Glomerular visceral epithelial cell (primary cell): ENCODE results near the gene TXNRD2.
A peak's percentile ranks its signal among the peaks of the same experiment; 100 is the strongest.

Source experiments
- DNase-seq: peaks from one replicate; pipeline ENCODE4 v3.0.0-alpha.2; 2016; ENCODE audit errors: extremely low spot score

The TXNRD2 gene

GRCh38 chr22:19862619-19863246 lies 78.9 kb downstream of the TXNRD2 start:
- DNase-seq = no peak

- DNase-seq = no peak
These were observed 81.6 kb downstream of the TXNRD2 start for GRCh38 chr22:19859861-19860510.

DNA sequence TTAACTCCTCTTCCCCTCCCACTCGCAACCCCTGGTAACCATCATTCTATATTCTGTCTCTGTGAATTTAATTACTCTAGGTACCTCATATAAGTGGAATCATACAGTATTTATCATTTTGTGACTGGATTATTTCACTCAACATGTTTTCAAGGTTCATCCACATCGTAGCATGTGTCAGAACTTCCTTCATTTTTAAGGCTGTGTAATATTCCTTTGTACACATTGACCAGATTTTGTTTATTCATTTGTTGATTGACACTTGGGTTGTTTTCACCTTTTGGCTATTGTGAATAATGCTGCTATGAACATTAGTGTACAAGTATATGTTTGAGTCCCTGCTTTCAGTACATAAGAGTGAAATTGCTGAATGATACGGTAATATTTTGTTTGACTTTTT lies 84.2 kb downstream of the TXNRD2 start:
- DNase-seq = no peak

DNA sequence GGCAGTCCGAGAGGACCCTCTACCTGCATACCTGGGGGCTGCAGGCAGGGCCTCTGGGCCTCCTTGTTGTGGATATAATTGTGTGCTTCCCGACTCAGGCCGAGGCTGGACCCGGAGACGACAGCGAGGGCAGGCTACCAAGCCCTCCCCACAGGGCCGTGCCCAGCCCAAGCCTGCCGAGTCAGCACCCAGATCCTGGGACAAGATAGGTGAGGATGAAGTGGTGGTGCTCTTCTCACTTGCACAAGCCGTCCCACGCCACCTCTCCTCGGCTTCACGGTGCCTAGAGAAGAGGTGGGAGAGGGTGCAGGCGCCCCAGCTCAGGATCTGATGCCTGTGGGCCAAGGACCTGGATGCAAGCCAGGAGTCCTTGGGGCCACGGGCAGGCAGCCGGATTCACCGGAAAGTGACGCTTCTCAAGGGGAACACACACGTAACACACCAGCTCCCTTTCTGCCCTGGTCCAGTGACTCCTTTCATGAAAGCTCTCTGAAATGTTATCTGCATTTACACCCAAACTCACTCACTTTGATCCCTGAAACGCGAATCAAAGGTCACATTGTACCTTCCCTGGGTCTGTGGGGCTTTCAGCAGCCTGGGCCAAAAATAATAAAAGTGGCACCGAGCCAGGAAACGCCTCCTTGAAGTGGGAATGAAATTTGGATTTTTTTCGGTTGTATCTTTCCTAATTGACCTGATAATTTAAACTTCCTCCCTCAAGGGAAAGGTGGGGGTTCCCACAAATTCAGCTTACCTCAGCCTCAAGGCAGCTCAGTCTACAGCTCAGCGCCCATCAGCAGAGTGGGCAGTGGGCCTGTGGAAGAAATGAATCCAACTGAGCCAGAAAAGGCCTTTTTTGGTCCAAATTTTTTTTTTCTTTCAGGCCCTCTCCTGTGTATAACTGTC lies 85.9 kb downstream of the TXNRD2 start:
- DNase-seq = peak; percentile 72

GRCh38 chr22:19854778-19855503 lies 86.7 kb downstream of the TXNRD2 start, which contains the start of the genes GNB1L and RTL10:
GNB1L (minus strand) TSS chr22:19854874; CDS start chr22:19821355, 33,519 bp downstream.
RTL10 (minus strand) TSS chr22:19854874; CDS start chr22:19852261, 2,613 bp downstream.
- DNase-seq = peak; percentile 95

DNA sequence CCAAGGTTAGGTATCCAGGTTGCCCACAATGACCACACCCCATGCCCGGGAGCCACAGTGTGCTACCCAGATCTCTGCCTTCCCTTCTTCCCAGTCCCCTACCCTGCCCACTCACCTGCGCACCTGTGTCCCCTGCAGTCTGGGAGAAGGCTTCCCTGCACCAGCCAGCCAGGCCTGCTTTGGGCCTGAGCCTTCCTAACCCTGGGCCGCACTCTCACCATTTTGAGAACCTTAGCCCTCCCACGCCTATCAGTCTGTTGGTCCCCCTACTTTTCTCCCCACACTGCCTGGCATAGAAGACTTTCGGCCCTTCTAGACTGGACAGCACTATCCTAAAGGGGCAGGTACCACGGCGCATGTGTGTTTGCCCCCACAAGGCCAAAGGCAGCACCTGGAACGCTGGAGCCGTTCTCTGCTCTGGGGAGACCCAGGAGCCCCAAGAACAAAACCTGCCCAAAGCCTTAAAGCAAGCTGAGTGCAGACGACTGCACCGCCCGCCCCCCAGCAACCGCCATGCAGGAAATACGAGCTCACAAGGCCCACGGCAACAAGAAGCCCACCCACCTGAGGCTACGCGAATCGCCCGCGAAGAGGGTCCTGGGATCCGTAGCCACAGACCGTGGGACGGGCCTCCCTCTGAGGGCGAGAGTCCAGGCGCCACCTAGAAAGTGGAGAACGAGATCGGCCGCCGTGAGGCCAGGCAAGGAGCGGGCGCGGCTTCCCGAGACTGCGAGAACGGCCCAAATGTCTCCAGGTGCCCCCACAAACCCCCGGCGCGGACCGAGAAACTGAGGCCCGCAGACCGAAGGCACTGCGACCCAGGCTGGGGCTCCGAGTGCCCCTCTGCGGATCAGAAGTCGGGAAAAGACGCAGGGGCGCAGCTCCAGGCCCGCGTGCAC lies 87.5 kb downstream of the TXNRD2 start:
- peak; percentile 19 for DNase-seq

GRCh38 chr22:19853058-19853878 lies 88.3 kb downstream of the TXNRD2 start:
- no peak for DNase-seq

- DNase-seq = no peak
These were observed 89.3 kb downstream of the TXNRD2 start for GRCh38 chr22:19852177-19852781.

GRCh38 chr22:19851291-19852176 lies 90.1 kb downstream of the TXNRD2 start:
- no peak for DNase-seq

GRCh38 chr22:19850763-19851109 lies 90.9 kb downstream of the TXNRD2 start:
- no peak for DNase-seq

- DNase-seq = no peak
These were observed 91.5 kb downstream of the TXNRD2 start for GRCh38 chr22:19849835-19850762.

GRCh38 chr22:19848298-19849224 lies 93.1 kb downstream of the TXNRD2 start:
- peak; percentile 54 for DNase-seq

DNA sequence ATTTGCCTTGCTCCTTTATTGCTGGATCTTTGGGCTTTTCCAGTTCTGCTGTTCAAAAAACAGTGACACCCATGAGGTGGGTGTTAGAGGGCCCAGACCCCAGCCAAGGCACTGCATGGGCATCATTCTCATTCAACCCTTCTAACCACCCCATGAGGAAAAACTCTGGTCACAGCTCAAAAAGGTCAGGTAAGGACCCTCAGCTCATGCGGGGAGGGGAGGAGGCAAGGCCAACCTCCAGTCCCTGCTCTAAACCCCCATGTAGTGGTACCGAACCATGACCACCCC lies 94.3 kb downstream of the TXNRD2 start:
- DNase-seq = no peak

GRCh38 chr22:19846620-19847344 lies 94.8 kb downstream of the TXNRD2 start:
- DNase-seq = no peak

DNA sequence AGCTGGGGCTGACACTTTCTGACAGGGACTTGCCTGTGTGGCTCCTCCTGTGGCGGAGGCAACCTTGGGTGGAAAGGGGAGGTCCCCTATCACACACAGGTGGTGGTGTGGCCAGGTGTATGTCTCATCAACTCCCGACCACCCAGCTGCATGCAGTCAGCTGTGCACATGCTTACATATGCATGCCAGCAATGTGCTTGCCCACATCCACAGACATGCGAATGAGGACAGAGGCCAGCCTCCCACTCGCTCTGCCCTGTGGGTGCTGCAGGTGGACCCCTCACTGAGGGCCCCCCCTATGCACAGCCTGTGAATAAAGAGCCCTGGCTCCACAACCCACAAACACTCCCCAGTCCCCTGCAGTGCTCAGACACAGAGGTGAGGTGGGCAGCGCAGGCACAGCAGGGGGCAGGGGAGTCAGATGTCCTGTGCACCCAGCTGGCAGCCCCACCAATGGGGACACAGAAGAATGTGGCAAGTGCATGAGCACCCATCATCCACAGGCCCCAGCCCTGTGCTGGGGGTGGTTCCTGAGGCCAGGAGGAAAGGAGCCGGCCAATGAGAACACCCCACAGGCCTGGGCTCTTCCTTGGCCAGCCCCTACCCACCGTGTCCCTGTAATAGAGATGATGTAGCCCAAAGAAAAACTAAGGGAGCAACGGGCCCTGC lies 96.4 kb downstream of the TXNRD2 start:
- DNase-seq = no peak
